Fibroblast of mammary gland (primary cell): ENCODE data around the gene AKR1D1.
A peak's percentile ranks its signal among the peaks of the same experiment; 100 is the strongest.

ENCODE experiments used
- DNase-seq: peaks from one replicate; pipeline ENCODE4 v3.0.0-alpha.2; 2010; ENCODE audit warnings: low read depth
- H3K4me3 ChIP-seq: 2 replicates; pipeline ENCODE4 v1.5.1; 2011; ENCODE audit warnings: low read depth, mild to moderate bottlenecking, low read length, moderate library complexity; ENCODE audit not compliant: control insufficient read depth
- CTCF ChIP-seq: conservative IDR thresholded peaks from 2 replicates; pipeline ENCODE4 v1.5.1; 2011; ENCODE audit warnings: low read depth, low read length, inconsistent platforms; ENCODE audit not compliant: control insufficient read depth, insufficient read depth

The AKR1D1 gene

DNA sequence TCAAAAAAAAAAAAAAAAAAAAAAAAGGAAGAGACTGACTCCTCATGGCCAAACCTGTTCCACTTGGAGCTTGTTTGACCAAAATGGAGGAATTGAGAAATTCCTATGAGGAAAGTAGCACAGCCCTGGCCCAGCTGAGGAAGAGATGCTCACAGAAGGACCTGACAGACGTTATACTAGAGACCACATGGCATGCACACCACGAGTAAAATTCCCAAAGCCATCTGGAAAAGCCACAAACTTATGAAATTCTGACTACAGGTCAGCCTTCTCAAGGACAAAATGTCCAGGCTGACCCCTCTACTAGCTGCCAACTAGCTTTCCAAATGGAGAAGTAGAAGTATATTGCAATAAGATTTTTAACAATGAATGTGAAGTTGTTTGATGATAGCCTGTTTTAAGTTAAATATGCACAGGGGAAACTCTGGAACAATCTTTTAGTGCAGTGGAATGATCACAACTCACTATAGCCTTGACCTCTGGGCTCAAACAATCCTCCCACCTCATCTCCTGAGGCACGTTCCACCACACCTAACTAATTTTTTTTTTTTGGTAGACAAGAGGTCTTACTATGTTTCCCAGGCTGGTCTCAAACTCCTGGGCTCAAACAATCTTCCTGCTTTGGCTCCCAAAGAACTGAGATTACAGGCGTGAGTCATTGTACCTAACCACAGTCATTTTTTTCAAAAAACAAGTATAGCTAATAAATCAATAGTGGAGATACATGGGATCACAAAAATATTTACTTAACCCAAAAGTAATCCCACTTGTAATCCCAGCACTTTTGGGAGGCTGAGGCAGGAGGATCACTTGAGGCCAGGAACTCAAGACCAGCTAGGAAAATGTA lies 75.7 kb downstream of the AKR1D1 start:
- peak; percentile 1 for DNase-seq
- no peak for TF ChIP-seq CTCF
- H3K4me3 ChIP-seq, result no peak overlapping the region

DNA sequence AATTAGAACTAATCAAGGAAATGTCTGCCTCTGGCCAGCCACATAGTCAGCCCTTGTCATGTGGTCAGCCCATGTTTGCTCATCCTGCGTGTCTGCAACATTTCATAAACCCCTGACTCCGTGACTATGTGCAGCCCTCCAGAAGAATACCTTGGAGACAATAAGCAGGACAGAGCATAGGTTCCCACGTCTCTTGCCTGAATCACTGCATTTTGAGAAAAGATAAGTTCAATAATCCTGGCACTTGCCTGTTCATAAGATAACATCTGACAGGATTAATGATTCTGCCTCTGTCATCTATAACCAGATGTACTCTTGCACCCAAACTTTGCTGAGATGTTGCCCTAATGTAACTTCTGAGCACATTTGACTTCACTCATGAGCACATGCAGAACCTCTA lies 78.4 kb downstream of the AKR1D1 start:
- H3K4me3 ChIP-seq, result no peak overlapping the region
- no peak for TF ChIP-seq CTCF
- no peak for DNase-seq

DNA sequence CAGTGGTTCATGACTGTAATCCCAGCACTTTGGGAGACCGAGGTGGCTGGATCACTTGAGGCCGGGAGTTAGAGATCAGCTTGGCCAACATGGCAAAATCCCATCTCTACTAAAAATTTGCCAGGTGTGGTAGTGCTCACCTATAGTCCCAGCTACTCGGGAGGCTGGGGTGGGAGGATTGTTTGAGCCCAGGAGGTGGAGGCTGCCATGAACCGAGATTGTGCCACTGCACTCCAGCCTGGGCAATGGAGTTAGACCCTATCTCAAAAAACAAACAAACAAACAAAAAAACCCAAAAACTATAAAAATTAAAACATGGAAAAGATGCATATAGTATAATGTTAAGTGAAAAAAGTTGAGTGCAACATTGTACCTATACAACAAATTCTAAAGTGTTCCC lies 81.4 kb downstream of the AKR1D1 start:
- H3K4me3 ChIP-seq, result no peak overlapping the region
- TF ChIP-seq CTCF, result no peak
- no peak for DNase-seq

- TF ChIP-seq CTCF, result no peak
- DNase-seq, result no peak
- no peak overlapping the region for H3K4me3 ChIP-seq
Measured at GRCh38 chr7:138158739-138159528, 82.7 kb downstream of the AKR1D1 start.

GRCh38 chr7:138161600-138162081 lies 85.4 kb downstream of the AKR1D1 start:
- H3K4me3 ChIP-seq, result no peak overlapping the region
- peak; percentile 81 for DNase-seq
- TF ChIP-seq CTCF, result peak; percentile 63

DNA sequence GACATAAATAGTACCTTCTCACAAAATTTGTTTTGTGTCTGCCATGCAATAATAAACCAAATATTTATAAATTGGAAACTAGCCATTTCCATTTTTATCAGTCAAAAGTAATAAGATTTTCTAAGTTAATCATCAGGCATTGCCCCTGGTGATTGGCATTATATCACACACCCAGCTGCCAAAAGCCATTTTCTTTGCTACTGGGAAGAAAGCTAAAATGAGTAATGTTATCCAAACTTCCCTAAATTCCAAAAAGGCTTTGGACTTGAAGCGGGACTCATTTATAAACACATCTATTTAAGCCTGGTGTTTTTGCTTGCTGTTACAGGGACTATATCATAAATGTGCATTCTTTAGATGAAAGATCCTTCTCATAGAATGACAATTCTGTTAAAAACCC lies 86.0 kb downstream of the AKR1D1 start:
- H3K4me3 ChIP-seq, result no peak overlapping the region
- DNase-seq, result no peak
- no peak for TF ChIP-seq CTCF
